Endothelial cell of umbilical vein (primary cell): Measurements from ENCODE around the gene ATG14.

ENCODE experiments used
- CTCF ChIP-seq, 2 donors: IDR thresholded peaks; 1 replicate in 1 of 2; 2 replicates in 1 of 2; pipeline ENCODE4 v1.5.1; 2011; ENCODE audit warnings: low read length in 2 of 2, mild to moderate bottlenecking in 2 of 2, moderate library complexity in 2 of 2, control low read depth in 1 of 2, inconsistent platforms in 1 of 2, low read depth in 1 of 2; ENCODE audit not compliant: insufficient read depth in 1 of 2; ENCODE audit errors: extremely low read depth in 1 of 2
- EZH2 ChIP-seq: IDR thresholded peaks from 2 replicates; pipeline ENCODE4 v1.6.1; 2012; ENCODE audit warnings: borderline replicate concordance, low read depth, mild to moderate bottlenecking, moderate library complexity, low read length, inconsistent platforms; ENCODE audit not compliant: severe bottlenecking
- FOS ChIP-seq: IDR thresholded peaks from 2 replicates; pipeline ENCODE4 v1.6.1; 2011; ENCODE audit warnings: mild to moderate bottlenecking, low read length, moderate library complexity, borderline replicate concordance; ENCODE audit not compliant: insufficient read depth
- GATA2 ChIP-seq: IDR thresholded peaks from 2 replicates; pipeline ENCODE4 v1.7.0; 2011; ENCODE audit warnings: low read depth, mild to moderate bottlenecking, moderate library complexity, mixed read lengths, low read length; ENCODE audit not compliant: insufficient read length, insufficient read depth
- JUN ChIP-seq: IDR thresholded peaks from 2 replicates; pipeline ENCODE4 v1.6.1; 2011; ENCODE audit warnings: borderline replicate concordance, low read depth; ENCODE audit not compliant: insufficient read length, insufficient read depth
- MAX ChIP-seq: IDR thresholded peaks from 2 replicates; pipeline ENCODE4 v1.6.1; 2011; ENCODE audit not compliant: insufficient read depth, insufficient read length
- MYC ChIP-seq: IDR thresholded peaks from one replicate; pipeline ENCODE4 v1.6.1; 2011; ENCODE audit warnings: mild to moderate bottlenecking, low read depth, low read length
- POLR2A ChIP-seq: IDR thresholded peaks from 2 replicates; pipeline ENCODE4 v1.6.1; 2012; ENCODE audit warnings: low read depth, mild to moderate bottlenecking, control low read depth, low read length
- POLR2AphosphoS5 ChIP-seq: IDR thresholded peaks from 2 replicates; pipeline ENCODE4 v1.6.1; 2012; ENCODE audit warnings: low read depth, mild to moderate bottlenecking, control low read depth, low read length, moderate library complexity; ENCODE audit not compliant: insufficient read depth

GRCh38 chr14:55382483-55382882 is 29.1 kb downstream of the ATG14 start:
- TF ChIP-seq CTCF (IDR thresholded peaks at IDR 0.05; ENCODE audit: extremely low read depth in 1 of 2, insufficient read depth in 1 of 2, low read depth in 1 of 2, low read length in 2 of 2) (no peak), FOS (no peak), MYC (no peak), POLR2A (no peak), JUN (no peak), POLR2AphosphoS5 (no peak), EZH2 (no peak), MAX (no peak), GATA2 (no peak)
